Measurements from ENCODE around the gene ALPP.

ALPP gene

GRCh38 chr2:232412986-232413385 is 34.4 kb downstream of the ALPP start:
- Histone ChIP-seq H3K4me1 (ENCODE audit: control insufficient read depth, insufficient read depth, low read length) (no peaks in the 10 kb centered on the region), H3K9ac (ENCODE audit: low read length) (no peak overlapping the region), H3K36me3 (ENCODE audit: control insufficient read depth, insufficient read depth, low read length) (no peaks in the 10 kb centered on the region), H3K4me3 (ENCODE audit: low read length) (no peak overlapping the region), H3K27me3 (ENCODE audit: control insufficient read depth, insufficient read depth, low read length) (peaks cover 3% of the 10 kb centered on the region), H3K27ac (ENCODE audit: low read depth, low read length) (no peak overlapping the region)

DNA sequence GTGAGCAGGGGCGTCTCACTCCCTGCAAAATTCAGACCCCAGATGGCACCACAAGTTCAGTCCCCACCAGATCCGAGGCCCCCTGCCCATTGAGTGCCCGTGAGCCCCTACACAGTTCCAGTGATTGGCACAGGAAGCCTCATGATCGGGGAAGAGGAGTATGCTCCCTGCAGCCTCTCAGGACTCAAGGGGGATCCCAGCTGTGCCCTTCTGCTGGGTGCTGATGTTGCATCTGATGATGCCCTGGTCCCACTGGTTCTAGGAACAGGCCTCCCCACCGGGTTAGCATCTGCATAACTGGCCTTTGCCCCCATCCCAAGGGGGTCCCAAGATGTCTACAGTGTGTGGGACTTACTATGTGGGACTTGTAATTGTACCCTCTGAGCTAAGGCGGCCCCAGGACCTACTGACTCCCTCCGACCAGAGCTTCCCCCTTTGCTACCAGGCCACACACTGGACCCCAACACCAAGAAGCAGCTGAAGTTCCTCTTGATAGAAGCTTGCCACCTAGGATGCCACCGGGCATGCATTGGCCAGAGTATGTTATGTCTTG is 36.7 kb downstream of the ALPP start:
- no peaks in the 10 kb centered on the region for H3K36me3 ChIP-seq (ENCODE audit: control insufficient read depth, insufficient read depth, low read length)
- no peak overlapping the region for H3K4me3 ChIP-seq (ENCODE audit: low read length)
- H3K9ac ChIP-seq (ENCODE audit: low read length), result no peak overlapping the region
- peaks cover 22% of the 10 kb centered on the region for H3K27me3 ChIP-seq (ENCODE audit: control insufficient read depth, insufficient read depth, low read length)
- H3K27ac ChIP-seq (ENCODE audit: low read depth, low read length), result no peak overlapping the region
- no peaks in the 10 kb centered on the region for H3K4me1 ChIP-seq (ENCODE audit: control insufficient read depth, insufficient read depth, low read length)

DNA sequence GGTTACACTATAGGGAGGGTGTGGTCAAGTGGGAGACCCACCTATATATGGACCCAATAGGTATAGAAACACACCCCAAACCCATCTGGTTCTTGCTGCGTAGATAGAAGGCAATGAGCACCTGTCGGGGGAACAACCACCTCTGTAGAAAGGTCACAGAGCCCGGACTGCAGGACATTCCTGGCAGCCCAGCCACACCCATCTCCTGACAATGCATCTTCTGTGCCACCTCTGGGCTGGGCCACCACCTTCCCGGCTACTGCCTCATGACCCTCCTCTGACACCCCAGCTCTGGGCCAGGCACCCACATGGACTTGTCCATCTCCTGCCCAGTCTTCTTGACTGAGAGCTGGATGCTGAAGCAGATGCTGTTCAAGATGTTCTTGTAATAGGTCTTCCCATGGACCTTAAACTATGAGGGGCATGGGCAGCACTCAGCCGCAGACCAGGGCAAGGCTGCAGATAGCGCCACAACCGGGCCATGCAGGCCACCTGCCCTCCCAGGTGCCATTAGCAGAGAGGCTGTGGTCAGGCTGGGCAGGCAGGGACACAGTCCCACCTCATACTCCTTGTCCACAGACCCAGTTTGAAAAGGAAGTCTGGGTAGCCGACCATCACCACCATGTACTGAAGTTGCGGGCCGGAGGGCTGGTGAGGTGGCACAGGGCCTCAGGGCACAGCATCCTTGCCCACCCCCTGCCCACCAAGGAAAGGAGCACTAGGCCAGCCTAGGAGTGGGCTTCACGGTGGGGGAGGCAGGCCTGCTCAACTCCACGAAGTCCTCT is 37.4 kb downstream of the ALPP start:
- Histone ChIP-seq H3K4me1 (ENCODE audit: control insufficient read depth, insufficient read depth, low read length) (no peaks in the 10 kb centered on the region), H3K27me3 (ENCODE audit: control insufficient read depth, insufficient read depth, low read length) (peaks cover 25% of the 10 kb centered on the region), H3K36me3 (ENCODE audit: control insufficient read depth, insufficient read depth, low read length) (no peaks in the 10 kb centered on the region), H3K4me3 (ENCODE audit: low read length) (no peak overlapping the region), H3K9ac (ENCODE audit: low read length) (no peak overlapping the region), H3K27ac (ENCODE audit: low read depth, low read length) (no peak overlapping the region)

- Histone ChIP-seq H3K4me1 (ENCODE audit: control insufficient read depth, insufficient read depth, low read length) (no peaks in the 10 kb centered on the region), H3K9ac (ENCODE audit: low read length) (no peak overlapping the region), H3K4me3 (ENCODE audit: low read length) (no peak overlapping the region), H3K36me3 (ENCODE audit: control insufficient read depth, insufficient read depth, low read length) (no peaks in the 10 kb centered on the region), H3K27ac (ENCODE audit: low read depth, low read length) (no peak overlapping the region), H3K27me3 (ENCODE audit: control insufficient read depth, insufficient read depth, low read length) (peaks cover 32% of the 10 kb centered on the region)
Observed at GRCh38 chr2:232416521-232417470, 38.2 kb downstream of the ALPP start.

GRCh38 chr2:232417489-232417888 is 38.9 kb downstream of the ALPP start:
- H3K27me3 ChIP-seq (ENCODE audit: control insufficient read depth, insufficient read depth, low read length), result peaks cover 34% of the 10 kb centered on the region
- no peak overlapping the region for H3K4me3 ChIP-seq (ENCODE audit: low read length)
- H3K36me3 ChIP-seq (ENCODE audit: control insufficient read depth, insufficient read depth, low read length), result no peaks in the 10 kb centered on the region
- H3K27ac ChIP-seq (ENCODE audit: low read depth, low read length), result no peak overlapping the region
- no peaks in the 10 kb centered on the region for H3K4me1 ChIP-seq (ENCODE audit: control insufficient read depth, insufficient read depth, low read length)
- no peak overlapping the region for H3K9ac ChIP-seq (ENCODE audit: low read length)

DNA sequence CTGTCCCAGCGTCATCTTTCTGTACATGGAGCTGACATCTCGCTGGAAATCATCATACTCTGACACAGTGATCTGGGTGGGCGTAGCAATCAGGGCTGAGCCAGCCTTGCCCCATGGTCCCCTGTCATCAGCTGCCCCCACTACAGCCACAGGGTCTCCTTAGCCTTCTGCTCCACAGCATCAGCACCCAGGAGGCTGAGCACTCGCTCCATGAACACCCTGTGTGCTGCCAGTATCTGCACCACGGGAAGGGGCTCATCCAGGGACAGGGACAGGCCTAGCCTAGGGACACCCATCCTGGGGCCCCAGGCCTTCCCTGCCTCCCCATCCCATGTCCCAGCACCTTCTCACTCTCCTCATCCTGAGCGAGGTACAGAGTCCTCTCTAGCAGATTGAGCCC is 39.5 kb downstream of the ALPP start:
- H3K9ac ChIP-seq (ENCODE audit: low read length), result no peak overlapping the region
- H3K27me3 ChIP-seq (ENCODE audit: control insufficient read depth, insufficient read depth, low read length), result peaks cover 34% of the 10 kb centered on the region
- no peak overlapping the region for H3K27ac ChIP-seq (ENCODE audit: low read depth, low read length)

DNA sequence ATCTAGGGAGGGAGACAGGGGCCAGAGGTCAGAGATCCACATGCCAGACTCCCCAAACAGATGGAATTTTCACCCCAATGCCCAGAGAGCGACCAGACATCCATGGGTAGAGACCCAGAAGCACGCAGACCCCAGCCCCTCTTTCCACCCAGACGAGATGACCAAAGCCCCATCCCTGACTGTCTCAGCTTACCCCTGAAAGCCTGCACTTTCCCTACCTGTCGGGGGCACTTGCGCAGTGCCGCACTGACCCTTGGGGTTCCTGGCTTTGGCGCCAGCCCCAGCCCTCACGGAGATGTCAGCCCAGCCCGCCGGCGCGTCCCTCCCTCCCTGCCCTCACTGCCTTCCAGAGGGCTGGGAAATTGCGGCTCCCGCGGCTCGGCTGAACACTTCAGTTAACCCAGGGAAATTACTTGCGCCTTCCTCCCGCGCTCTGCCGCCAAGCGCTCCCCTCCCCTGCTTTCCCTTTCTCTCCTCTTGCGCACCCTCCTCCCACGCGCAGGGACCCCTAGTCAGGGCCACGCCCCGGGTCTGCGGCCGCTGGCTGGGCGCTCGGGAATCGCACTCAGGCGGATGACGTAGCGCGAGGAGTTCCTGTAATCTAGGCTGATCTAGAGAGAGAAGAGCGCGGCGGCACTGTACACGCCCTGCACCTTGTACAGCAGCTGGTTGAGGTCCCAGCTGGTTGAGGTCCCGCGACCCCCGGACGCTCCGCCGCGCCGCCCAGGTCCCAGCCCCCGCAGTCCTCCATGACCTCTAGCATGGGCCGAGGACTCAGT is 40.1 kb downstream of the ALPP start:
- Histone ChIP-seq H3K27me3 (ENCODE audit: control insufficient read depth, insufficient read depth, low read length) (peaks cover 34% of the 10 kb centered on the region), H3K4me1 (ENCODE audit: control insufficient read depth, insufficient read depth, low read length) (no peaks in the 10 kb centered on the region), H3K4me3 (ENCODE audit: low read length) (peak overlapping the region; percentile 29), H3K9ac (ENCODE audit: low read length) (no peak overlapping the region), H3K27ac (ENCODE audit: low read depth, low read length) (no peak overlapping the region), H3K36me3 (ENCODE audit: control insufficient read depth, insufficient read depth, low read length) (no peaks in the 10 kb centered on the region)

More for the DNA sequence above, 39.5 kb downstream of the ALPP start:
- H3K4me3 ChIP-seq (ENCODE audit: low read length), result no peak overlapping the region
- H3K36me3 ChIP-seq (ENCODE audit: control insufficient read depth, insufficient read depth, low read length), result no peaks in the 10 kb centered on the region
- no peaks in the 10 kb centered on the region for H3K4me1 ChIP-seq (ENCODE audit: control insufficient read depth, insufficient read depth, low read length)

DNA sequence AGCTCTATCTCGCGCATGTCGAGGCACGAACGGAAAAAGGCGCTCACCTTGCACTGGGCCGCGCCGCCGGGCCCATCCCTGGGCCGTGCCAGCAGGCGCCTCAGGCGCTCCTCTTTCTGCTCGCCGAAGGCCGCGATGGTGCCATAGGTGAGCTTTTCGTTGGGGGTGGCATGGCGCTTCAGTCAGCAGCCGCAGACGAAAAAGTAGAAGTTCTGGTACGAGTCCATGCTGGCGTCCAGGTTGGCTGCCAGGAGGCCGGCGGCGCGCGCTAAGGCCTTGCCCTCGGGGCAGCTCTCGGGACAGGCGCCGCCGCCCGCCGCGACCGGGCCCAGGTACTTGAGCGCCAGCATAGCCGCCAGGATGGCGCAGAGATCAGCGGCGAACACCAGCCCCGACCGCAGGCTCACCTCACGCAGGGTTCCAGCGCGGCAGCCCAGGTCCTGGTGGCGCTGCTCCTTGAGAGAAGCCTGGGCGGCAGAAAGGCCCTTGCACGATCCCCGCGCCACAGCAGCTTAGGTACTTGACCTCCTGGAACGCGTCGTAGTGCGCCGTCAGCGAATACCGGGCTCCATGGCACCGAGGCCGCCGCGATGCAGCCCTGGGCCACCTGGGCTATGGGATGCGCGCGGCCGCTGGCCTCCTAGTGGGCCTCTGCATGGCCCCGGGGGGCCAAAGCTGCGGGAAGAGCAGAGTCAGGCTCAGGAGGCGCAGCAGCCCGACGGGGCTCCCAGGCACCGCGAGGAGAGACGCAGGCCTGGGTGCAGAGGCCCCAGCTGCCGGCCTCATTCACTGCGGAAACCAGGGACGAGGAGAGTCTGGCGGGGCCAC is 40.9 kb downstream of the ALPP start:
- Histone ChIP-seq H3K4me3 (ENCODE audit: low read length) (peak overlapping the region; percentile 29), H3K27ac (ENCODE audit: low read depth, low read length) (no peak overlapping the region), H3K4me1 (ENCODE audit: control insufficient read depth, insufficient read depth, low read length) (no peaks in the 10 kb centered on the region), H3K27me3 (ENCODE audit: control insufficient read depth, insufficient read depth, low read length) (peaks cover 34% of the 10 kb centered on the region), H3K36me3 (ENCODE audit: control insufficient read depth, insufficient read depth, low read length) (no peaks in the 10 kb centered on the region), H3K9ac (ENCODE audit: low read length) (no peak overlapping the region)

- Histone ChIP-seq H3K36me3 (ENCODE audit: control insufficient read depth, insufficient read depth, low read length) (no peaks in the 10 kb centered on the region), H3K27ac (ENCODE audit: low read depth, low read length) (no peak overlapping the region), H3K9ac (ENCODE audit: low read length) (no peak overlapping the region), H3K4me3 (ENCODE audit: low read length) (peak overlapping the region; percentile 36), H3K27me3 (ENCODE audit: control insufficient read depth, insufficient read depth, low read length) (peaks cover 34% of the 10 kb centered on the region), H3K4me1 (ENCODE audit: control insufficient read depth, insufficient read depth, low read length) (no peaks in the 10 kb centered on the region)
Observed at GRCh38 chr2:232420073-232420454, 41.5 kb downstream of the ALPP start.

- no peaks in the 10 kb centered on the region for H3K4me1 ChIP-seq (ENCODE audit: control insufficient read depth, insufficient read depth, low read length)
- no peak overlapping the region for H3K27ac ChIP-seq (ENCODE audit: low read depth, low read length)
- H3K9ac ChIP-seq (ENCODE audit: low read length), result no peak overlapping the region
- no peaks in the 10 kb centered on the region for H3K36me3 ChIP-seq (ENCODE audit: control insufficient read depth, insufficient read depth, low read length)
- peaks cover 34% of the 10 kb centered on the region for H3K27me3 ChIP-seq (ENCODE audit: control insufficient read depth, insufficient read depth, low read length)
- peak overlapping the region; percentile 36 for H3K4me3 ChIP-seq (ENCODE audit: low read length)
Observed at GRCh38 chr2:232420463-232421188, 42.1 kb downstream of the ALPP start.

Measured in rectal smooth muscle tissue (tissue), 1 donor.